Adrenal gland (tissue), 5 donors: ENCODE data around the gene MGAT1.

Source experiments
- CTCF ChIP-seq, 6 experiments: fragments of 450-650 bp in 4 of 6; fragments of 200-600 bp in 2 of 6; sonication (generic) in 1 of 6; IDR thresholded peaks; 1 replicate in 5 of 6; 2 replicates in 1 of 6; pipeline versions ENCODE4 v1.5.1 to v1.8.0; 2016 to 2021; ENCODE audit warnings: antibody characterized with exemption in 6 of 6, mild to moderate bottlenecking in 2 of 6, moderate library complexity in 1 of 6
- POLR2A ChIP-seq, 2 donors: fragments of 450-650 bp; IDR thresholded peaks; one replicate each; pipeline ENCODE4 v1.6.1; 2017; ENCODE audit warnings: antibody characterized with exemption in 2 of 2, mild to moderate bottlenecking in 2 of 2, moderate library complexity in 1 of 2
- donor health status: DM: no; HTN: no; CAD: no.

GRCh38 chr5:180839227-180839626, 36.6 kb upstream of the MGAT1 start:
- TF ChIP-seq POLR2A (IDR thresholded peaks at IDR 0.05) (no peak), CTCF (IDR thresholded peaks at IDR 0.05) (no peak)
